SU-DHL-6 (cell line): Measurements from ENCODE around the gene RTN4R.
"Not testable (repeated sequence)": the region's sequence is repeated elsewhere in the genome, so short reads cannot be mapped to it uniquely, and the experiment has no call there.

Experiments
- CTCF ChIP-seq: fragments of 200-600 bp; sonication (generic); IDR thresholded peaks from one replicate; pipeline ENCODE4 v1.5.1; 2017; ENCODE audit warnings: antibody characterized with exemption, mild to moderate bottlenecking, low read length, moderate library complexity; ENCODE audit not compliant: insufficient read depth, poor library complexity, severe bottlenecking
- EZH2phosphoT487 ChIP-seq: fragments of 200-600 bp; sonication (generic), shearing (Covaris generic); conservative IDR thresholded peaks from 2 replicates; pipeline ENCODE4 v1.6.1; 2018; ENCODE audit warnings: mild to moderate bottlenecking, antibody characterized with exemption, low read length, moderate library complexity, mixed read lengths

DNA sequence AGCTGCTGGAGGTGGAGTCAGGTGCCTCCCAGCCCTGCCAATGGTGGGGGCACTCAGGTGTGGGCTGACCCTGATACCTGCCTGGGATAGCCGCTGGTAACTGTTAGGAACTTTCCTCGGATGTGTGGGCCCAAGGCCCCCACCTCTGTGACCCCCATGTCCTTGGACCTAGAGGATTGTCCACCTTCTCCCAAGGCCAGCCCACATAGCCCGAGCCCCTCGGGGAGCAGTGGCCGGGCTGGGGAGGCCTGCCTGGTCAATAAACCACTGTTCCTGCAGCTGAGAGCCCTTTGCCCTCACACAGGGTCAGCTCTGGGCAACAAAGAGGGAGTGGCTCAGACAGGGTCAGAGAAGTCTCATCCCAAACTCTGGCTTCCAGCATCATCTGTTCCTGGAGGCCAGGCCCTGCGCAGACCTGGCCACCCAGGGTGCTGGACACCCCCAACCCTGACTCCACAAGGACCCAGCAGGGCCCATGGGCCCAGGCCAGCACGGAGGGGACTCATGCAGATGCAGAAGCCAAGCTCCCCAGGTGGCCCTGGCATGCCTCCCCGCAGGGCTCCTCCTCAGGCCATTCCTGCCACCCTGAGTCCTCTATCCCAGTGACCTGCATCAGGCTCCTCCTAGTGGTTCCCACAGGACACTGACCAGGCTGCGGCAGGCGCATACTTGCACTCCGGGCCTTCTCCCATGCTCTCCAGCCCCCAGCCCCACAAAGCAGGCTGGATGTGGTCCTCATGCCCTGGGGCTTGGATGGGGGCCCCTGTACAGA lies 45.4 kb upstream of the RTN4R start:
- TF ChIP-seq CTCF, EZH2phosphoT487: not testable (repeated sequence)
